Astrocyte (in vitro differentiated cells and primary cell): Measurements from ENCODE around the gene VAT1L. TPM values are rescaled to one million over a fixed set of nuclear protein-coding genes. Genes with fewer than 3 reads are reported as not detected.

ENCODE experiments used
- DNase-seq: peaks from one replicate; pipeline ENCODE4 v3.0.0-alpha.2; 2010; ENCODE audit warnings: low read depth
- FAIRE-seq: peaks from 2 replicates; lab custom pipeline; 2011; peaks lifted over from hg19 to GRCh38; lab: Jason Lieb, UNC
- H2AFZ ChIP-seq: 2 replicates; pipeline ENCODE4 v1.6.0; 2012; ENCODE audit warnings: low read depth, low read length, inconsistent platforms
- H3K27ac ChIP-seq: 2 replicates; pipeline ENCODE4 v1.5.1; 2011; ENCODE audit warnings: low read depth, low read length, inconsistent platforms
- H3K27me3 ChIP-seq: 2 replicates; pipeline ENCODE4 v1.6.0; 2011; ENCODE audit warnings: low read length, inconsistent platforms; ENCODE audit not compliant: insufficient read depth
- H3K36me3 ChIP-seq: 2 replicates; pipeline ENCODE4 v1.5.1; 2011; ENCODE audit warnings: low read length, inconsistent platforms; ENCODE audit not compliant: insufficient read depth
- H3K4me1 ChIP-seq: 2 replicates; pipeline ENCODE4 v1.5.1; 2011; ENCODE audit warnings: low read length, inconsistent platforms; ENCODE audit not compliant: insufficient read depth
- H3K4me2 ChIP-seq: 2 replicates; pipeline ENCODE4 v1.6.0; 2012; ENCODE audit warnings: low read length, inconsistent platforms
- H3K4me3 ChIP-seq: 2 replicates; pipeline ENCODE4 v1.5.1; 2011; ENCODE audit warnings: low read depth, mild to moderate bottlenecking, low read length, inconsistent platforms; ENCODE audit not compliant: insufficient read depth
- H3K79me2 ChIP-seq: 2 replicates; pipeline ENCODE4 v1.6.0; 2012; ENCODE audit warnings: mild to moderate bottlenecking, low read length, inconsistent platforms; ENCODE audit not compliant: insufficient read depth
- H3K9ac ChIP-seq: 2 replicates; pipeline ENCODE4 v1.6.0; 2012; ENCODE audit warnings: mild to moderate bottlenecking, low read length, inconsistent platforms
- H3K9me3 ChIP-seq: 2 replicates; pipeline ENCODE4 v1.5.1; 2012; ENCODE audit warnings: low read depth, mild to moderate bottlenecking, low read length, inconsistent platforms; ENCODE audit not compliant: insufficient read depth
- H4K20me1 ChIP-seq: 2 replicates; pipeline ENCODE4 v1.6.0; 2012; ENCODE audit warnings: low read length, inconsistent platforms; ENCODE audit not compliant: insufficient read depth
- H3K27ac Mint-ChIP-seq: one replicate; pipeline ENCODE4 v1.8.0; 2021; ENCODE audit warnings: mild to moderate bottlenecking, mixed read lengths; ENCODE audit not compliant: unreplicated experiment
- H3K27me3 Mint-ChIP-seq: one replicate; pipeline ENCODE4 v1.8.0; 2021; ENCODE audit warnings: low read depth, mixed read lengths; ENCODE audit not compliant: unreplicated experiment
- H3K36me3 Mint-ChIP-seq: one replicate; pipeline ENCODE4 v1.8.0; 2021; ENCODE audit warnings: low read depth, mixed read lengths; ENCODE audit not compliant: unreplicated experiment
- H3K4me1 Mint-ChIP-seq: one replicate; pipeline ENCODE4 v1.8.0; 2021; ENCODE audit warnings: low read depth, mixed read lengths; ENCODE audit not compliant: unreplicated experiment
- H3K4me3 Mint-ChIP-seq: one replicate; pipeline ENCODE4 v1.8.0; 2021; ENCODE audit warnings: mild to moderate bottlenecking, moderate library complexity, mixed read lengths; ENCODE audit not compliant: unreplicated experiment
- H3K9me3 Mint-ChIP-seq: one replicate; pipeline ENCODE4 v1.8.0; 2021; ENCODE audit warnings: mild to moderate bottlenecking, mixed read lengths; ENCODE audit not compliant: unreplicated experiment
- CTCF ChIP-seq: IDR thresholded peaks from 2 replicates; pipeline ENCODE4 v1.5.1; 2011; ENCODE audit warnings: low read depth, mild to moderate bottlenecking, inconsistent platforms, low read length, moderate library complexity; ENCODE audit not compliant: insufficient read depth
- EZH2 ChIP-seq: IDR thresholded peaks from 2 replicates; pipeline ENCODE4 v1.6.1; 2012; ENCODE audit warnings: mild to moderate bottlenecking, low read length, inconsistent platforms; ENCODE audit not compliant: insufficient read depth
- total RNA-seq: library from RNA; stranded (reverse); gene quantifications from 2 replicates; pipeline ENCODE4 v1.2.1, GENCODE V29; 2021

VAT1L gene
- total RNA-seq, 1 donor from 2014 or later, result 3.3 TPM

- H2AFZ ChIP-seq, result no peak overlapping the region
- no peak overlapping the region for H3K27ac ChIP-seq
- no peak overlapping the region for H3K4me3 Mint-ChIP-seq
- H3K79me2 ChIP-seq, result no peaks in the 10 kb centered on the region
- no peaks in the 10 kb centered on the region for H3K9me3 ChIP-seq
- H3K4me1 ChIP-seq, result no peaks in the 10 kb centered on the region
- H3K27me3 Mint-ChIP-seq, result peaks cover 10% of the 10 kb centered on the region
- no peaks in the 10 kb centered on the region for H3K36me3 ChIP-seq
- H3K4me1 Mint-ChIP-seq, result peaks cover 11% of the 10 kb centered on the region
- no peak overlapping the region for H3K4me2 ChIP-seq
- H3K36me3 Mint-ChIP-seq, result peaks cover 2% of the 10 kb centered on the region
- no peak for TF ChIP-seq EZH2
- no peak for TF ChIP-seq CTCF
- H3K9me3 Mint-ChIP-seq, result peaks cover 2% of the 10 kb centered on the region
- no peaks in the 10 kb centered on the region for H3K27me3 ChIP-seq
- DNase-seq, result no peak
- no peak for FAIRE-seq
- no peak overlapping the region for H3K27ac Mint-ChIP-seq
- H3K9ac ChIP-seq, result no peak overlapping the region
- H3K4me3 ChIP-seq, result no peak overlapping the region
- H4K20me1 ChIP-seq, result no peaks in the 10 kb centered on the region
These were observed 29.9 kb upstream of the VAT1L start for GRCh38 chr16:77758508-77758907.

GRCh38 chr16:77759201-77759600, 29.2 kb upstream of the VAT1L start:
- no peak overlapping the region for H2AFZ ChIP-seq
- no peaks in the 10 kb centered on the region for H3K36me3 ChIP-seq
- Mint-ChIP-seq H3K4me1 (peaks cover 16% of the 10 kb centered on the region), H3K27ac (no peak overlapping the region), H3K9me3 (peaks cover 2% of the 10 kb centered on the region), H3K36me3 (peaks cover 2% of the 10 kb centered on the region), H3K27me3 (peaks cover 8% of the 10 kb centered on the region), H3K4me3 (no peak overlapping the region)
- H3K79me2 ChIP-seq, result no peaks in the 10 kb centered on the region
- H3K27ac ChIP-seq, result no peak overlapping the region
- H4K20me1 ChIP-seq, result no peaks in the 10 kb centered on the region
- TF ChIP-seq CTCF, result no peak
- TF ChIP-seq EZH2, result no peak
- H3K4me3 ChIP-seq, result no peak overlapping the region
- FAIRE-seq (no peak), DNase-seq (no peak)
- H3K9me3 ChIP-seq, result no peaks in the 10 kb centered on the region
- H3K27me3 ChIP-seq, result no peaks in the 10 kb centered on the region
- H3K4me2 ChIP-seq, result no peak overlapping the region
- H3K4me1 ChIP-seq, result no peaks in the 10 kb centered on the region
- no peak overlapping the region for H3K9ac ChIP-seq

- Mint-ChIP-seq H3K27ac (no peak overlapping the region), H3K4me1 (peaks cover 18% of the 10 kb centered on the region), H3K27me3 (peaks cover 8% of the 10 kb centered on the region), H3K36me3 (peaks cover 2% of the 10 kb centered on the region), H3K9me3 (peaks cover 2% of the 10 kb centered on the region), H3K4me3 (no peak overlapping the region)
- Histone ChIP-seq H3K27ac (no peak overlapping the region), H3K9me3 (no peaks in the 10 kb centered on the region), H3K4me1 (no peaks in the 10 kb centered on the region), H2AFZ (no peak overlapping the region), H3K4me2 (no peak overlapping the region), H4K20me1 (no peaks in the 10 kb centered on the region), H3K4me3 (no peak overlapping the region), H3K9ac (no peak overlapping the region), H3K79me2 (no peaks in the 10 kb centered on the region), H3K36me3 (no peaks in the 10 kb centered on the region), H3K27me3 (no peaks in the 10 kb centered on the region)
- FAIRE-seq, result no peak
- no peak for TF ChIP-seq EZH2
- TF ChIP-seq CTCF, result no peak
- no peak for DNase-seq
These were observed 28.5 kb upstream of the VAT1L start for GRCh38 chr16:77759821-77760220.
